Activated CD4-positive, alpha-beta T cell treated with anti-CD3 and anti-CD28 coated beads for 24 hours (primary cell): Measurements from ENCODE around the gene LARP4.

Experiments used
- DNase-seq, 2 donors: peaks; one replicate each; pipeline ENCODE4 v3.0.0-alpha.2; 2020; ENCODE audit warnings: low read depth in 2 of 2

Gene LARP4

GRCh38 chr12:50525422-50525821, 124.7 kb downstream of the LARP4 start:
- no peak for DNase-seq

DNA sequence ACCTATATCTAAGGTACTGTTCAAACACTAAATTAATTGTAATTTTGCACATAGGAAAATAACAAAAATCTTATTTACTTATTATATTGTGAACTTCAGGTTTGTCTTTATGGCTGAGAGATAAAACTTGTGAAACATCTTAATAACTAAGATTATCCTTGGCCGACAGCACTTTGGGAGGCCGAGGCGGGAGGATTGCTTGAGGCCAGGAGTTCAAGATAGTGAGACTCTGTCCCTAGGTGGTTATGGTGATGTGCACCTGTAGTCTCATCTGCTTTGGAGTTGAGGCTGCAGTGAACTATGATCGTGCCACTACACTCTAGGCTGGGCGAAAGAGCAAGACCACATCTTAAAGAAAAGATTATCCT, 126.7 kb downstream of the LARP4 start:
- DNase-seq = no peak

DNA sequence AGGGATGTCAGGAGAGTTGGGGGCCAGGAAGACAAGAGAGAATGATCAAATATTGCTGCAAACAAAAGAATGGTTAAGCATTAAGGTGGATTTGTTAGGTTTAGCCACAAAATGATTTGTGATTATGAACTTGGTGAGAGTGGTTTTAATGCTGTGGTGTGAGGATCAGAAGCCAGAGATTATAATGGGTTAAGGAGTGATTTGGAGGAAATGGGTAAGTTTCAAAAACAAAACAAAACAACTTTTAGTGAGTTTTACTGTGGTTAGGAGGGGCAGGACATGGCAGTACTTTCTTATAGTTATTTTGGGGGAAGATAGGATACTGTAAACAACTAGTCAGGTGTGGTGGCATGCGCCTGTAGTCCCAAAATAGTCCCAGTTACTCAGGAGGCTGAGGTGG, 128.1 kb downstream of the LARP4 start:
- no peak for DNase-seq

DNA sequence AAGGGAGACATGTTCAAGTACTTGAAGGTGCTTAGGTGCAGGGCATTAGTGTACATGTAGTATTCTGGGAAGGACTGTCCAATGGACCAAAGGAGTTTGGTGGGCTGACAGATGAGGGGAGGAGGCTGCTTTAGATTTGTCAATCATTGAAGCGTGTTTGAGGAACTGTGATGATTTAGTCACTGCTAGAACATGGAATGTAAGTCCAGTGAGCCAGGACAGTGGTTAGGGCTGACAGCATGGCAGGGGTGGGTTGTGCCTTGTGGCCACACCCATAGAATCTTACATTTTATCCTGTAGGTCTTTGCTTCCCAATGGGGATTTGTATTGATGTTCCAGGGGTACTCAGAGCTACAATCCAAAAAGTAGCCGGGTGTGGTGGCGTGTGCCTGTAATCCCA, 128.7 kb downstream of the LARP4 start:
- DNase-seq = no peak
